Measurements from ENCODE around the gene DECR2.

GRCh38 chr16:381789-382717 is 19.6 kb upstream of the DECR2 start, which contains the start of gene PGAP6:
- TF ChIP-seq CTCF (IDR thresholded peaks at IDR 0.05) (no peak), ZFX (IDR thresholded peaks at IDR 0.05; ENCODE audit: borderline replicate concordance) (no peak)
